ENCODE data around the gene SLC4A5. TPM values are rescaled to one million over a fixed set of nuclear protein-coding genes. Genes with fewer than 3 reads are reported as not detected.
"Not testable (repeated sequence)": the region's sequence is repeated elsewhere in the genome, so short reads cannot be mapped to it uniquely, and the experiment has no call there.

Gene SLC4A5
- total RNA-seq, 2 donors from 2014 or later = 0.89 to 1.6 TPM

DNA sequence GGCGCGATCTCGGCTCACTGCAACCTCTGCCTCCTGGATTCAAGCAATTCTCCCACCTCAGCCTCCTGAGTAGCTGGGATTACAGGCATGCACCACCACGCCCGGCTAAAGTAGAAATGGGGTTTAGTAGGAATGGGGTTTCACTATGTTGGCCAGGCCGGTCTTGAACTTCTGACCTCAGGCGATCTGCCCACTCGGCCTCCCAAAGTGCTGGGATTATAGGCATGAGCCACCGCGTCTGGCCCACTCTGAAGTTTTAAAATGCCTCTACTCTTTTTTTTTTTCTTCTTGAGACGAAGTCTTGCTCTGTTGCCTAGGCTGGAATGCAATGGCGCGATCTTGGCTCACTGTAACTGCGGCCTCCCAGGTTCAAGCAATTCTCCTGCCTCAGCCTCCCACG, 156.5 kb downstream of the SLC4A5 start:
- H3K36me3 Mint-ChIP-seq; ATAC-seq; DNase-seq (ENCODE audit: low spot score in 2 of 2); H3K9me3 Mint-ChIP-seq: not testable (repeated sequence)
- H3K27ac Mint-ChIP-seq = peak overlapping the region; percentile 62 to 91

DNA sequence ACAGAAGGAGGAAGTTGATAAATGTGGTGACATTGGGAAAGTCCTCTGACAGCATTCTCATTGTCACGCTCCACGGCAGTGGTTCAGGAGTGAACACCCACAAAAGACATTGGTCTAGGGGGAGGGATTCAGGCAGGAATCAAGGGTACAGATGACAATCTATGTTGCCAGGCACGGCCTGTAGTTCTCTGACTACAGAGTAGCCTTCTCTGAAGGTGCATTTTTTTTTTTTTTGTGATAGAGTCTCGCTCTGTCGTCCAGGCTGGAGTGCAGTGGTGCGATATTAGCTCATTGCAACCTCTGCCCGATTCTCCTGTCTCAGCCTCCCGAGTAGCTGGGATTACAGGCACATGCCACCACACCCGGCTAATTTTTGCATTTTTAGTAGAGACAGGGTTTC, 157.2 kb downstream of the SLC4A5 start:
- H3K36me3 Mint-ChIP-seq = no peaks in the 10 kb centered on the region
- peak; percentile 99 to 100 for ATAC-seq
- H3K27ac Mint-ChIP-seq = peak overlapping the region; percentile 62 to 91
- peaks cover 0 to 4% of the 10 kb centered on the region in 2 donors for H3K9me3 Mint-ChIP-seq
- peak; percentile 59 to 61 for DNase-seq (ENCODE audit: low spot score in 2 of 2)

DNA sequence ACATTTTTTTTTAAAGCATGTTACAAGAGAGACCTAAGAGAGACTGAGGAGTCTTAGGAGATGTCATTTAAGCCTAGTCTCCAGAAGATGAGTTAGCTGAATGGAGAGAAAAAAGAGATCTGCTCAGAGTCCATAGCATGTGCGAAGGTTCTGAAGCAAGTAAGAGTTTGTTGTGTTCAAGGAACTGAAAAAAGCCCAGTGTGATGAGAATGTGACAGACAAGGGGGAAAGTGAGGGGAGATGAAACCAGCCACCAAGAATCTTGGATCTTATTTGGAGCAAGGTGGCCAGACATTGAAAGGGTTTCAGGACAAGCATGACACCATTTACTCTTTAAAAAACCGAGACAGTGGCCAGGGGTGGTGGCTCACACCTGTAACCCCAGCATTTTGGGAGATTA, 159.3 kb downstream of the SLC4A5 start:
- H3K36me3 Mint-ChIP-seq = no peaks in the 10 kb centered on the region
- ATAC-seq (no peak), DNase-seq (ENCODE audit: low spot score in 2 of 2) (no peak)
- H3K9me3 Mint-ChIP-seq = peaks cover 0 to 4% of the 10 kb centered on the region in 2 donors
- peak overlapping the region in 1 of 2 donors; percentile 62 for H3K27ac Mint-ChIP-seq

DNA sequence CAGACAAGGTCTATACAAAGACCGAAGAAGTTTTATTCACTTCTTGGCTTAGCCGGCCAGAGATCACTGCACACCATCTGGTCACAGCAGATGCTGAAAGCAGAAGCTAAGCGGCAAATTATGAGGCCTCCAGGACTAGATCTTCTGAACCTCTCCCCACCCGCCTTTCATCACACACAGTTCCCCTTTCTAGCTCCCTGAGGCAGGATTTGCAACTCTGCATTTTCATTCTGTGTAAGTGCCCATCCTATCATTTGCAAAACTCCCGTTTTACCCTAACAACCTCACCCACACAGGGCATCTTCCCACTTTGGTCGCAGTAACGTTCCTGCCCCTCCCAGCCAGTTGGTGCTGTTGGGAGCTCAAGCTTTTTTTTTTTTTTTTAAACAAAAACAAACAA, 161.5 kb downstream of the SLC4A5 start:
- H3K36me3 Mint-ChIP-seq = peaks cover 5 to 7% of the 10 kb centered on the region in 2 donors
- H3K27ac Mint-ChIP-seq = no peak overlapping the region
- peaks cover 0 to 4% of the 10 kb centered on the region in 2 donors for H3K9me3 Mint-ChIP-seq
- ATAC-seq (no peak), DNase-seq (ENCODE audit: low spot score in 2 of 2) (no peak)

DNA sequence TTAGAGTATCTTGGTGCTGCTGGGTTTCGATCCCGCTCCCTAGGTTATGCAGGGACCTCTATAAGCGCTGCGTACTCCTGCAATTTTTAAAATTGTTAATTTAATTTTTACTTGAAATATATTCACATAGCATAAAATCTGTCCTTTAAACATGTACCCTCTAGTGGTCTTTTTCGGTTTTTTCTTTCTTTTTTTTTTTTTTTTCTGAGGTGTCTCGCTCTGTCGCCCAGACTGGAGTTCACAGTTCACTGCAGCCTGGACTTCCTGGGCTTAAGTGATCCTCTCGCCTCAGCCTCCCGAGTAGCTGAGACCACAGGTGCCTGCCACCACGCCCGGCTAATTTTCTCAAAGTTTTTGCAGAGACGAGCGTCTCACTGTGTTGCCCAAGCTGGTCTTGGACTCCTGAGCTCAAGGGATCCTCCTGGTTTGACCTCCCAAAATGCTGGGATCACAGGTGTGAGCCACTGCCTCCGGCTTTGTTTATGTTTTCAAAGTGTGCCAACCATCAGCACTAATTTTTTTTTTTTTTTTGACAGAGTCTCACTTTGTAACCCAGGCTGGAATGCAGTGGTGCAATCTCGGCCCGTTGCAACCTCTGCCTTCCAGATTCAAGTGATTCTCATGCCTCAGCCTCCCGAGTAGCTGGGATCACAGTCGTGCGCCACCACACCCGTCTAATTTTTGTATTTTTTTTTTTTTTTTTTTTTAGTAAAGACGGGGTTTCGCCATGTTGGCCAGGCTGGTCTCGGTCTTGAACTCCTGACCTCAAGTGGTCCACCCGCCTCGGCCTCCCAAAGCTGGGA, 164.0 kb downstream of the SLC4A5 start:
- Mint-ChIP-seq H3K27ac (peak overlapping the region; percentile 85 to 87), H3K9me3 (no peaks in the 10 kb centered on the region), H3K36me3 (peaks cover 6 to 23% of the 10 kb centered on the region in 2 donors)
- ATAC-seq (peak; percentile 19 to 31), DNase-seq (ENCODE audit: low spot score in 2 of 2) (peak in 1 of 2 donors; percentile 24)

DNA sequence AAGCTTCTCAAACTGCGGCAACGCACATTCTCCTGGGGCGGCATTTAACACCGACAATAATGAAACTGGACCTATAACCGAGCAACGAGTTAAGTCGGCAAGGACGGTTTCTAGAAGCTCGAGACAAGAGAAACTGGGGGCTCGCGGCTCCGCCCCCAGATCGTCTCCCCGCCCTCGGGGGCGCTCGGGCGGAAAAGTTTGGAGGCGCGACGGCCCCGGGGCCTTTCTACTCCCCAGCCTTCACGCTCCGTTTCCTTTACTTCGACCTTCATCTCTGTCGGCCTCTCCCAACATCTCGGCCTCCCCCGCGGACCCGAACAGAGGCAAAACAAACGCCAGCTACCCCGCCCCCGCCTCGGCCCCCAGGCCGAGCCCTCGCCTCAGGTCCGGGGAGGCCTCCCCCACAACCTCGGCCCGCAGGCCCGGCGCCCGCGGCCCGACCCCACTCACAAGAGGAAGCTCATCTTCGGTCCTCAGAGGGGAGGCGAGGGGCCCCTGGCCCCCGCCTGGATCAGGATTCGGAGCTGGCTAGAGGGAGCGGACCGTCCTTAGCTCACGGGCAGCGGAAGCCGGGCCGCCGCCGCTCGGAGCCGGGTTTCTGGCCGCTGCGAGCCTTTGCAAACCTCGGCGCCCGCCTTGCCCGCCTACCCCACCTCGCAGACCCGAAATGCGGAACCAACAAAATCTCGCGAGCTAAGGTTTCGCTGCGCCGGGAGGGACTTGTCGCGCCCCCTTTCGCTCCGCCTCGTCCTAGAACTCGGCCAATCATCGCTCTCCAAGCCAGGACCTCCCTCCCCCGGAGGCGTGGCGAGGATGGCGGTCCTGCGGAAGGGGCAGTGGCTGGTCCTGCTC, 164.8 kb downstream of the SLC4A5 start, which contains the start of gene MOB1A:
MOB1A (minus strand) TSS at position 669 of the 852 bp plus-strand sequence; CDS start at position 464, 205 bp downstream.
- H3K36me3 Mint-ChIP-seq = peaks cover 6 to 23% of the 10 kb centered on the region in 2 donors
- H3K9me3 Mint-ChIP-seq = no peaks in the 10 kb centered on the region
- DNase-seq (ENCODE audit: low spot score in 2 of 2) = peak; percentile 98
- peak; percentile 95 to 97 for ATAC-seq
- peak within 1 kb of the TSS; percentile 85 to 87 for H3K27ac Mint-ChIP-seq

DNA sequence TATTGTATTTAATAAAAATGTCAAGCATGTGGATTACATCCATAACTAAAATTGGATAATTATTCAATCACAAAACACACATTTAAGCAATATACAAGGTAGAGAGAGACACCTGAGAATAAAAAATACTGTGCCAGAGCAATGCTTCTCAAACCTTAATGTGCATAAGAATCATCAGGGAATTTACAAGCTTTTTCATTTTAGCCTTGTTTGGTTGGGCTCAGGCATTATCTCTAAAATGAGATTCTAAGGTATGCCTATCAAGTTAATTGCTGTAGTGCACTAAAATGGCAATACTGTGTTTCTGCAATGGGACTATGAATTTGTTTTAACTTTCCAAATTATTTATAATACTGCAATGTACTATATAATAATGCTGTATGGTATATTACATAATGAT, 165.5 kb downstream of the SLC4A5 start:
- peaks cover 6 to 27% of the 10 kb centered on the region in 2 donors for H3K36me3 Mint-ChIP-seq
- ATAC-seq (no peak), DNase-seq (ENCODE audit: low spot score in 2 of 2) (no peak)
- H3K27ac Mint-ChIP-seq = peak overlapping the region; percentile 50 to 87
- no peaks in the 10 kb centered on the region for H3K9me3 Mint-ChIP-seq

DNA sequence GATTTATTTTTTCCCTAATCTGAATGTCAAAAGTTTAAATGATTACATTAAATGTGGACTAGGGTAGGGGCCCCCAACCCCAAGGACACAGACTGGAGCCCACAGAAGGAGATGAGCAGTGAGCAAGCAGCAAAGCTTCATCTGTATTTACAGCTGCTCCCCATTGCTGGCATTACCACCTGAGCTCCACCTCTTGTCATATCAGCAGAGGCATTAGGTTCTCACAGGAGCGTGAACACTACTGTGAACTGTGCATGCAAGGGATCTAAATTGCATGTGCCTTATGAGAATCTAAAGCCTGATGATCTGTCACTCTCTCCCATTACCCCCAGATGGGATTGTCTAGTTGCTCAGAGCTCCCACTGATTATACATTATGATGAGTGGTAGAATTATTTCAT, 168.3 kb downstream of the SLC4A5 start:
- DNase-seq (ENCODE audit: low spot score in 2 of 2) (no peak), ATAC-seq (no peak)
- no peaks in the 10 kb centered on the region for H3K9me3 Mint-ChIP-seq
- peaks cover 10 to 37% of the 10 kb centered on the region in 2 donors for H3K36me3 Mint-ChIP-seq
- H3K27ac Mint-ChIP-seq = peak overlapping the region in 1 of 2 donors; percentile 39

DNA sequence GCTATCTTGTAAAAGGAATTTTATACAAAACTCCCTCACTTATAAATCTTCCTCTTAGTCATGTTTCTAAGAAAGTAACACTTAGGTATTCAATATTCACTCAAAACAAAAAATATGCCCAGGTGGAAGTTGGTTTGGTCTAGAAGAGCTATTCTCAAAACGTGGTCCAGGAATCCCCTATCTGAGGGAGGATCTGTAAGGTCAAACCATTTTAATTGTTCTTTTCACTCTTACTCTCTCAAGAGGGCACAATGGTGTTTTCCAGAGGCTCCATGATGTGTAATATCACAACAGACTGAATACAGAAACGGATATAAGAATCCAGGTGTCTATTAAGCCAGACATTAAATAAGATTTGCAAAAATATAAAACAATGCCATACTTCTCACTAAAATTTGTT, 174.5 kb downstream of the SLC4A5 start:
- Mint-ChIP-seq H3K36me3 (peaks cover 13 to 45% of the 10 kb centered on the region in 2 donors), H3K9me3 (no peaks in the 10 kb centered on the region), H3K27ac (peak overlapping the region; percentile 46 to 72)
- no peak for DNase-seq (ENCODE audit: low spot score in 2 of 2)
- ATAC-seq = peak; percentile 71 to 83

Other genes with a start within 250 kb of the SLC4A5 start
- gene BOLA3, start 195.5 kb downstream of the SLC4A5 start, total RNA-seq = 10 to 100 TPM; 15.8 to 96.7 TPM
- 100 to 1,000 TPM; 151 to 173 TPM for gene MOB1A, start 164.5 kb downstream of the SLC4A5 start, total RNA-seq
- gene MTHFD2, start 144.8 kb downstream of the SLC4A5 start, total RNA-seq = 100 to 1,000 TPM; 413 to 484 TPM
- gene DCTN1, start 36.9 kb upstream of the SLC4A5 start, total RNA-seq = 10 to 100 TPM; 45.6 to 97.1 TPM
- gene C2orf81, start 78.2 kb upstream of the SLC4A5 start, total RNA-seq = 1 to 10 TPM; 2.1 to 6.4 TPM
- gene WDR54, start 78.3 kb upstream of the SLC4A5 start, total RNA-seq = 100 to 1,000 TPM in 1 of 2 donors, 10 to 100 TPM in 1; 14.3 to 173 TPM
- gene RTKN, start 98.5 kb upstream of the SLC4A5 start, total RNA-seq = 1 to 10 TPM in 1 of 2 donors, under 1 TPM in 1; 0.91 to 4.6 TPM
- gene INO80B, start 111.7 kb upstream of the SLC4A5 start, total RNA-seq = 10 to 100 TPM; 26.2 to 50.3 TPM
- 10 to 100 TPM; 33.5 to 58.6 TPM for gene WBP1, start 115.0 kb upstream of the SLC4A5 start, total RNA-seq
- gene MOGS, start 122.0 kb upstream of the SLC4A5 start, total RNA-seq = 10 to 100 TPM; 61.8 to 64.7 TPM
- gene MRPL53, start 129.3 kb upstream of the SLC4A5 start, total RNA-seq = 10 to 100 TPM; 82.4 to 99.4 TPM
- gene CCDC142, start 139.6 kb upstream of the SLC4A5 start, total RNA-seq = 10 to 100 TPM; 16.4 to 25.3 TPM
- gene TTC31, start 139.7 kb upstream of the SLC4A5 start, total RNA-seq = 10 to 100 TPM; 30.3 to 35.0 TPM
- gene LBX2, start 156.2 kb upstream of the SLC4A5 start, total RNA-seq = under 1 TPM; 0.36 to 0.39 TPM
- 10 to 100 TPM; 26.2 to 39.9 TPM for gene PCGF1, start 164.3 kb upstream of the SLC4A5 start, total RNA-seq
- under 1 TPM; 0.19 to 0.25 TPM for gene TLX2, start 171.0 kb upstream of the SLC4A5 start, total RNA-seq
- 1 to 10 TPM in 1 of 2 donors, under 1 TPM in 1; 0.29 to 2.3 TPM for gene DQX1, start 182.8 kb upstream of the SLC4A5 start, total RNA-seq
- gene AUP1, start 186.3 kb upstream of the SLC4A5 start, total RNA-seq = 10 to 100 TPM; 42.3 to 97.1 TPM
- gene HTRA2, start 186.5 kb upstream of the SLC4A5 start, total RNA-seq = 10 to 100 TPM; 57.5 to 84.4 TPM
- 1 to 10 TPM in 1 of 2 donors, under 1 TPM in 1; 0.20 to 1.5 TPM for gene LOXL3, start 210.5 kb upstream of the SLC4A5 start, total RNA-seq
- 10 to 100 TPM; 23.6 to 25.6 TPM for gene DOK1, start 211.3 kb upstream of the SLC4A5 start, total RNA-seq